Head of caudate nucleus (tissue), 42 donors: Measurements from ENCODE around the gene MPL.
"Not testable (repeated sequence)": the region's sequence is repeated elsewhere in the genome, so short reads cannot be mapped to it uniquely, and the experiment has no call there.

ENCODE experiments used
- DNase-seq, 42 donors: peaks; one replicate each; pipeline versions ENCODE4 v3.0.0 to v3.0.0-alpha.2; 2020 to 2021; ENCODE audit warnings: mixed read lengths in 7 of 42
- intact Hi-C: fragments of 100-400 bp; cut with DNase I; formaldehyde crosslinking; loops from one replicate; pipeline ENCODE4 v1.15.0; 2022

MPL gene

GRCh38 chr1:43366601-43367025 is 29.0 kb downstream of the MPL start:
- DNase-seq = no peak
- intact Hi-C loops = no loop called here

- no peak for DNase-seq
- intact Hi-C loops = no loop called here
Measured at GRCh38 chr1:43367026-43367903, 29.6 kb downstream of the MPL start.

GRCh38 chr1:43367904-43368645 is 30.5 kb downstream of the MPL start, which contains the start of gene ELOVL1:
ELOVL1 (minus strand) TSS chr1:43368011; CDS start chr1:43365609, 2,402 bp downstream.
- DNase-seq = peak; percentile 75 to 96 (median 90)
- intact Hi-C loops = no loop called here

GRCh38 chr1:43368646-43369020 is 31.0 kb downstream of the MPL start:
- intact Hi-C loops = no loop called here
- DNase-seq = no peak

GRCh38 chr1:43369779-43370178 is 32.2 kb downstream of the MPL start:
- intact Hi-C loops, DNase-seq: not testable (repeated sequence)

GRCh38 chr1:43370564-43370963 is 32.9 kb downstream of the MPL start:
- DNase-seq = no peak
- intact Hi-C loops = no loop called here

GRCh38 chr1:43372172-43372571 is 34.6 kb downstream of the MPL start:
- DNase-seq = no peak
- intact Hi-C loops = no loop called here

- intact Hi-C loops = no loop called here
- peak in 8 of 42 donors; percentile 15 to 68 (median 36) for DNase-seq
Measured at GRCh38 chr1:43373066-43373940, 35.7 kb downstream of the MPL start.

GRCh38 chr1:43376723-43377235 is 39.2 kb downstream of the MPL start:
- no peak for DNase-seq
- intact Hi-C loops = no loop called here

GRCh38 chr1:43377831-43378230 is 40.2 kb downstream of the MPL start:
- DNase-seq = no peak
- intact Hi-C loops = no loop called here

- no peak for DNase-seq
- intact Hi-C loops = no loop called here
Measured at GRCh38 chr1:43379476-43379875, 41.9 kb downstream of the MPL start.

GRCh38 chr1:43381612-43382011 is 44.0 kb downstream of the MPL start:
- intact Hi-C loops = loop anchor here (10.0 kb wide), 1 partner anchor 63 kb away; no protein-coding TSS in a partner anchor
- DNase-seq = peak in 25 of 42 donors; percentile 16 to 75 (median 37)

GRCh38 chr1:43382027-43382779 is 44.6 kb downstream of the MPL start:
- intact Hi-C loops = loop anchor here (10.0 kb wide), 1 partner anchor 63 kb away; no protein-coding TSS in a partner anchor
- peak; percentile 41 to 88 (median 74) for DNase-seq

- intact Hi-C loops = loop anchor here (10.0 kb wide), 1 partner anchor 61 kb away; no protein-coding TSS in a partner anchor
- DNase-seq = peak in 38 of 42 donors; percentile 26 to 83 (median 60)
Measured at GRCh38 chr1:43383449-43383848, 45.8 kb downstream of the MPL start.

GRCh38 chr1:43386676-43387075 is 49.1 kb downstream of the MPL start:
- DNase-seq = no peak
- intact Hi-C loops = loop anchor here (5.0 to 10.0 kb wide), 2 partner anchors 58 to 149 kb away; no protein-coding TSS in a partner anchor

GRCh38 chr1:43387976-43388599 is 50.5 kb downstream of the MPL start:
- intact Hi-C loops = loop anchor here (5.0 to 10.0 kb wide), 2 partner anchors 57 to 151 kb away; no protein-coding TSS in a partner anchor

GRCh38 chr1:43388613-43389012 is 51.0 kb downstream of the MPL start:
- intact Hi-C loops = loop anchor here (5.0 to 10.0 kb wide), 2 partner anchors 56 to 151 kb away; no protein-coding TSS in a partner anchor
- DNase-seq = peak in 11 of 42 donors; percentile 12 to 61 (median 23)

More at GRCh38 chr1:43387976-43388599, 50.5 kb downstream of the MPL start:
- DNase-seq = no peak
